Measurements from ENCODE around the gene C21orf58.
A peak's percentile ranks its signal among the peaks of the same experiment; 100 is the strongest.
"Not testable (repeated sequence)": the region's sequence is repeated elsewhere in the genome, so short reads cannot be mapped to it uniquely, and the experiment has no call there.

Gene C21orf58

GRCh38 chr21:46323710-46324389 lies at the start of gene C21orf58, which contains the start of gene PCNT:
C21orf58 (minus strand) TSS chr21:46323870; CDS start chr21:46322738, 1,132 bp downstream.
PCNT (plus strand) TSS chr21:46324156; CDS start chr21:46324229, 73 bp downstream.
- peak; percentile 92 to 97 (median 95) for DNase-seq (ENCODE audit: low read depth in 3 of 3)

GRCh38 chr21:46372947-46373346 lies 49.3 kb upstream of the C21orf58 start:
- DNase-seq (ENCODE audit: low read depth in 3 of 3), result not testable (repeated sequence)

GRCh38 chr21:46372014-46372485 lies 48.4 kb upstream of the C21orf58 start:
- no peak for DNase-seq (ENCODE audit: low read depth in 3 of 3)

- no peak for DNase-seq (ENCODE audit: low read depth in 3 of 3)
Measured at GRCh38 chr21:46371204-46372013, 47.7 kb upstream of the C21orf58 start.

GRCh38 chr21:46369520-46370235 lies 46.0 kb upstream of the C21orf58 start:
- no peak for DNase-seq (ENCODE audit: low read depth in 3 of 3)

GRCh38 chr21:46368533-46369285 lies 45.0 kb upstream of the C21orf58 start:
- peak in 2 of 3 experiments; percentile 1 to 15 for DNase-seq (ENCODE audit: low read depth in 3 of 3)

GRCh38 chr21:46366966-46367365 lies 43.3 kb upstream of the C21orf58 start:
- no peak for DNase-seq (ENCODE audit: low read depth in 3 of 3)

GRCh38 chr21:46366561-46366960 lies 42.9 kb upstream of the C21orf58 start:
- DNase-seq (ENCODE audit: low read depth in 3 of 3), result no peak

GRCh38 chr21:46366091-46366490 lies 42.4 kb upstream of the C21orf58 start:
- DNase-seq (ENCODE audit: low read depth in 3 of 3), result no peak

GRCh38 chr21:46363698-46364097 lies 40.0 kb upstream of the C21orf58 start:
- DNase-seq (ENCODE audit: low read depth in 3 of 3), result no peak

- no peak for DNase-seq (ENCODE audit: low read depth in 3 of 3)
Measured at GRCh38 chr21:46362946-46363345, 39.3 kb upstream of the C21orf58 start.

GRCh38 chr21:46361935-46362334 lies 38.3 kb upstream of the C21orf58 start:
- DNase-seq (ENCODE audit: low read depth in 3 of 3), result no peak

GRCh38 chr21:46361176-46361575 lies 37.5 kb upstream of the C21orf58 start:
- DNase-seq (ENCODE audit: low read depth in 3 of 3), result no peak

GRCh38 chr21:46357684-46358425 lies 34.2 kb upstream of the C21orf58 start:
- no peak for DNase-seq (ENCODE audit: low read depth in 3 of 3)

GRCh38 chr21:46357335-46357604 lies 33.6 kb upstream of the C21orf58 start:
- DNase-seq (ENCODE audit: low read depth in 3 of 3), result no peak

- DNase-seq (ENCODE audit: low read depth in 3 of 3), result no peak
Measured at GRCh38 chr21:46356494-46357334, 33.0 kb upstream of the C21orf58 start.

GRCh38 chr21:46356005-46356338 lies 32.3 kb upstream of the C21orf58 start:
- no peak for DNase-seq (ENCODE audit: low read depth in 3 of 3)

GRCh38 chr21:46355161-46356004 lies 31.7 kb upstream of the C21orf58 start:
- DNase-seq (ENCODE audit: low read depth in 3 of 3), result no peak

- DNase-seq (ENCODE audit: low read depth in 3 of 3), result no peak
Measured at GRCh38 chr21:46354518-46354917, 30.8 kb upstream of the C21orf58 start.

Measured in stimulated activated CD4-positive, alpha-beta T cell treated with anti-CD3 and anti-CD28 coated beads, TNF-alpha, amount 100 ng/mL, for 24 hours (primary cell).